ENCODE measurements around the gene AGBL5.

DNA sequence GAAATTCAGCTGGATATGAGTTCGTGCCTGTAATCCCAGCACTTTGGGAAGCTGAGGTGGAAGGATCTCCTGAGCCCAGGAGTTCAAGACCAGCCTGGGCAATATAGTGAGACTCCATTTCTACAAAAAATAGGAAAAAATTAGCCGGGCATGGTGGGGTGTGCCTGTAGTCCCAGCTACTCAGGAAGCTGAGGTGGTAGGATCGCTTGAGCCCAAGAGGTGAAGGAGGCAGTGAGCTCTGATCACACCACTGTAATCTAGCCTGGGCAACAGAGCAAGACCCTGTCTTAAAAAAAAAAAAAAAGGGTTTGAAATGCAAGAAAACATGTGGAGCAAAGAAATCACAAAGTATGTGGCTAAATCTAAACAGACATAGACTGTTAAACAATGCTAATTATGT lies 57.6 kb downstream of the AGBL5 start:
- TF ChIP-seq, protein P1, sequence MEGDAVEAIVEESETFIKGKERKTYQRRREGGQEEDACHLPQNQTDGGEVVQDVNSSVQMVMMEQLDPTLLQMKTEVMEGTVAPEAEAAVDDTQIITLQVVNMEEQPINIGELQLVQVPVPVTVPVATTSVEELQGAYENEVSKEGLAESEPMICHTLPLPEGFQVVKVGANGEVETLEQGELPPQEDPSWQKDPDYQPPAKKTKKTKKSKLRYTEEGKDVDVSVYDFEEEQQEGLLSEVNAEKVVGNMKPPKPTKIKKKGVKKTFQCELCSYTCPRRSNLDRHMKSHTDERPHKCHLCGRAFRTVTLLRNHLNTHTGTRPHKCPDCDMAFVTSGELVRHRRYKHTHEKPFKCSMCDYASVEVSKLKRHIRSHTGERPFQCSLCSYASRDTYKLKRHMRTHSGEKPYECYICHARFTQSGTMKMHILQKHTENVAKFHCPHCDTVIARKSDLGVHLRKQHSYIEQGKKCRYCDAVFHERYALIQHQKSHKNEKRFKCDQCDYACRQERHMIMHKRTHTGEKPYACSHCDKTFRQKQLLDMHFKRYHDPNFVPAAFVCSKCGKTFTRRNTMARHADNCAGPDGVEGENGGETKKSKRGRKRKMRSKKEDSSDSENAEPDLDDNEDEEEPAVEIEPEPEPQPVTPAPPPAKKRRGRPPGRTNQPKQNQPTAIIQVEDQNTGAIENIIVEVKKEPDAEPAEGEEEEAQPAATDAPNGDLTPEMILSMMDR (IDR thresholded peaks at IDR 0.05; ENCODE audit: borderline replicate concordance, extremely low read depth, low read length, poor library complexity, severe bottlenecking) = no peak
- no peak for TF ChIP-seq EZH2 (IDR thresholded peaks at IDR 0.05; ENCODE audit: borderline replicate concordance, low read depth, low read length, severe bottlenecking)

Data from DND-41 (cell line).